HepG2 (cell line): ENCODE results near the gene NELFB. TPM values are rescaled to one million over a fixed set of nuclear protein-coding genes. Genes with fewer than 3 reads are reported as not detected.

Source experiments
- AGO1 ChIP-seq: fragments of 200-400 bp; formaldehyde crosslinking; IDR thresholded peaks from 2 replicates; pipeline ENCODE4 v1.6.1; 2017; ENCODE audit warnings: mild to moderate bottlenecking, low read depth, low read length, moderate library complexity; ENCODE audit not compliant: poor library complexity, severe bottlenecking
- FOXC1 ChIP-seq: sonication (generic); formaldehyde crosslinking; IDR thresholded peaks from 2 replicates; pipeline ENCODE4 v1.8.0; 2022; ENCODE audit warnings: mild to moderate bottlenecking, missing genetic modification reagents, borderline replicate concordance
- GATAD2A ChIP-seq: IDR thresholded peaks from 2 replicates; pipeline ENCODE4 v1.6.1; 2016
- HNF4A ChIP-seq: sonication (generic); formaldehyde crosslinking; IDR thresholded peaks from 2 replicates; pipeline ENCODE4 v1.4.0; 2020; ENCODE audit warnings: missing genetic modification reagents
- HNRNPL ChIP-seq: fragments of 200-400 bp; formaldehyde crosslinking; IDR thresholded peaks from 2 replicates; pipeline ENCODE4 v1.6.1; 2017; ENCODE audit warnings: mild to moderate bottlenecking, low read depth, low read length
- MLLT10 ChIP-seq: sonication (generic); formaldehyde crosslinking; IDR thresholded peaks from 2 replicates; pipeline ENCODE4 v1.4.0; 2020; ENCODE audit warnings: missing genetic modification reagents
- REXO4 ChIP-seq: sonication (generic); formaldehyde crosslinking; IDR thresholded peaks from 2 replicates; pipeline ENCODE4 v1.8.0; 2022; ENCODE audit warnings: missing genetic modification reagents, mild to moderate bottlenecking, borderline replicate concordance
- RFXANK ChIP-seq: IDR thresholded peaks from 2 replicates; pipeline ENCODE4 v1.6.1; 2016
- RXRA ChIP-seq: sonication (generic); formaldehyde crosslinking; IDR thresholded peaks from 2 replicates; pipeline ENCODE4 v1.5.1; 2020; ENCODE audit warnings: missing genetic modification reagents
- SP2 ChIP-seq: sonication (generic); formaldehyde crosslinking; IDR thresholded peaks from 2 replicates; pipeline ENCODE4 v1.5.1; 2020; ENCODE audit warnings: mild to moderate bottlenecking, missing genetic modification reagents
- TBX3 ChIP-seq: fragments of 450-650 bp; IDR thresholded peaks from 2 replicates; pipeline ENCODE4 v1.6.1; 2017; ENCODE audit warnings: antibody characterized with exemption, mild to moderate bottlenecking, inconsistent platforms, borderline replicate concordance
- ZBTB25 ChIP-seq: IDR thresholded peaks from 2 replicates; pipeline ENCODE4 v1.6.1; 2018; ENCODE audit warnings: missing genetic modification reagents
- ZNF354B ChIP-seq: sonication (generic); formaldehyde crosslinking; IDR thresholded peaks from 2 replicates; pipeline ENCODE4 v1.8.0; 2022; ENCODE audit warnings: mild to moderate bottlenecking, missing genetic modification reagents
- ZNF563 ChIP-seq: sonication (generic); formaldehyde crosslinking; IDR thresholded peaks from 2 replicates; pipeline ENCODE4 v1.8.0; 2022; ENCODE audit warnings: mild to moderate bottlenecking, moderate library complexity, missing genetic modification reagents
- polyA plus RNA-seq, 8 experiments: library from polyadenylated mRNA; depleted of rRNA in 3 of 8; stranded (reverse) in 7 of 8; unstranded in 1 of 8; fragments of >200 nt; fragmentation: Illumina TruSeq in 4 of 8; extraction: Trizol in 4 of 8; gene quantifications; 2 replicates each; pipeline versions ENCODE4 v1.2.1 to v1.2.3, GENCODE V29; 2011 to 2016; ENCODE audit warnings: low read depth in 4 of 8, missing spikeins in 1 of 8, mixed read lengths in 1 of 8; ENCODE audit not compliant: insufficient read depth in 1 of 8
- total RNA-seq, 5 experiments: library from RNA; depleted of rRNA; stranded (reverse); fragments of >200 nt; fragmentation: Illumina TruSeq; extraction: Trizol; gene quantifications; 2 replicates each; pipeline ENCODE4 v1.2.3, GENCODE V29; 2016; ENCODE audit warnings: low read depth in 1 of 5
- TF ChIP-seq, protein P1 (sequence below): sonication (generic); formaldehyde crosslinking; IDR thresholded peaks from 2 replicates; pipeline ENCODE4 v1.4.0; 2020; ENCODE audit warnings: missing genetic modification reagents
- TF ChIP-seq, protein P2 (sequence below): sonication (generic); formaldehyde crosslinking; IDR thresholded peaks from 2 replicates; pipeline ENCODE4 v1.4.0; 2020; ENCODE audit warnings: missing genetic modification reagents
- TF ChIP-seq, protein P3 (sequence below): sonication (generic); formaldehyde crosslinking; IDR thresholded peaks from 2 replicates; pipeline ENCODE4 v1.4.0; 2020; ENCODE audit warnings: missing genetic modification reagents

Gene NELFB
- total and polyA plus RNA-seq, 2 of the 13 experiments (the other 11 are each of a cell fraction or from before 2014, with no cell fraction given), result 26.5 to 45.8 TPM

DNA sequence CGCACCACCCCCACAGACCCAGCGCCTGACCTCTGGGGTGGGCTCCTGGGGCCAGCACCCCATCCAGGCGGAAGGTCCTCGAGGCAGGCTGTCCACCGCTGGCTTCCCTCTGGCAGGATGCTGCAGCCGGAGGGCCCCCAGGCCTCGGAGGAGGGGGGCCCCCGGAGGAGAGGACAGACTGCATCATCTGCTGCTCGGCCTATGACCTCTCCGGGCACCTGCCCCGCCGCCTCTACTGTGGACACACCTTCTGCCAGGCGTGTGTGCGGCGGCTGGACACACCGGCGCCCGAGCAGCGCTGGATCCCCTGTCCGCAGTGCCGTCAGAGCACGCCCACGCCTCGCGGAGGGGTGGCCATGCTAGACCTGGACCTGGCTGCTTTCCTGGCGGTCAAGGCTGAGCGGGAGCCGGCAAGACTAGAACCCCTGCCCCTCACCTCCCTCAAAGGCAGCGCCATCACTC is 26.6 kb upstream of the NELFB start (continued):
- TF ChIP-seq, protein P1, sequence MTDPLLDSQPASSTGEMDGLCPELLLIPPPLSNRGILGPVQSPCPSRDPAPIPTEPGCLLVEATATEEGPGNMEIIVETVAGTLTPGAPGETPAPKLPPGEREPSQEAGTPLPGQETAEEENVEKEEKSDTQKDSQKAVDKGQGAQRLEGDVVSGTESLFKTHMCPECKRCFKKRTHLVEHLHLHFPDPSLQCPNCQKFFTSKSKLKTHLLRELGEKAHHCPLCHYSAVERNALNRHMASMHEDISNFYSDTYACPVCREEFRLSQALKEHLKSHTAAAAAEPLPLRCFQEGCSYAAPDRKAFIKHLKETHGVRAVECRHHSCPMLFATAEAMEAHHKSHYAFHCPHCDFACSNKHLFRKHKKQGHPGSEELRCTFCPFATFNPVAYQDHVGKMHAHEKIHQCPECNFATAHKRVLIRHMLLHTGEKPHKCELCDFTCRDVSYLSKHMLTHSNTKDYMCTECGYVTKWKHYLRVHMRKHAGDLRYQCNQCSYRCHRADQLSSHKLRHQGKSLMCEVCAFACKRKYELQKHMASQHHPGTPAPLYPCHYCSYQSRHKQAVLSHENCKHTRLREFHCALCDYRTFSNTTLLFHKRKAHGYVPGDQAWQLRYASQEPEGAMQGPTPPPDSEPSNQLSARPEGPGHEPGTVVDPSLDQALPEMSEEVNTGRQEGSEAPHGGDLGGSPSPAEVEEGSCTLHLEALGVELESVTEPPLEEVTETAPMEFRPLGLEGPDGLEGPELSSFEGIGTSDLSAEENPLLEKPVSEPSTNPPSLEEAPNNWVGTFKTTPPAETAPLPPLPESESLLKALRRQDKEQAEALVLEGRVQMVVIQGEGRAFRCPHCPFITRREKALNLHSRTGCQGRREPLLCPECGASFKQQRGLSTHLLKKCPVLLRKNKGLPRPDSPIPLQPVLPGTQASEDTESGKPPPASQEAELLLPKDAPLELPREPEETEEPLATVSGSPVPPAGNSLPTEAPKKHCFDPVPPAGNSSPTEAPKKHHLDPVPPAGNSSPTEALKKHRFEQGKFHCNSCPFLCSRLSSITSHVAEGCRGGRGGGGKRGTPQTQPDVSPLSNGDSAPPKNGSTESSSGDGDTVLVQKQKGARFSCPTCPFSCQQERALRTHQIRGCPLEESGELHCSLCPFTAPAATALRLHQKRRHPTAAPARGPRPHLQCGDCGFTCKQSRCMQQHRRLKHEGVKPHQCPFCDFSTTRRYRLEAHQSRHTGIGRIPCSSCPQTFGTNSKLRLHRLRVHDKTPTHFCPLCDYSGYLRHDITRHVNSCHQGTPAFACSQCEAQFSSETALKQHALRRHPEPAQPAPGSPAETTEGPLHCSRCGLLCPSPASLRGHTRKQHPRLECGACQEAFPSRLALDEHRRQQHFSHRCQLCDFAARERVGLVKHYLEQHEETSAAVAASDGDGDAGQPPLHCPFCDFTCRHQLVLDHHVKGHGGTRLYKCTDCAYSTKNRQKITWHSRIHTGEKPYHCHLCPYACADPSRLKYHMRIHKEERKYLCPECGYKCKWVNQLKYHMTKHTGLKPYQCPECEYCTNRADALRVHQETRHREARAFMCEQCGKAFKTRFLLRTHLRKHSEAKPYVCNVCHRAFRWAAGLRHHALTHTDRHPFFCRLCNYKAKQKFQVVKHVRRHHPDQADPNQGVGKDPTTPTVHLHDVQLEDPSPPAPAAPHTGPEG (CRISPR knock-in tag), result 0 out of 2 replicates have a peak, but pooled peaks have one; percentile 2
- TF ChIP-seq HNRNPL (peak; percentile 55; the same call in 1 of the 2 replicates), TBX3 (no peak), ZBTB25 (CRISPR knock-in tag) (no peak), MLLT10 (no peak), GATAD2A (CRISPR knock-in tag) (0 out of 2 replicates have a peak, but pooled peaks have one; percentile 16), FOXC1 (CRISPR knock-in tag) (no peak), REXO4 (CRISPR knock-in tag) (no peak), ZNF563 (CRISPR knock-in tag) (no peak), ZNF354B (CRISPR knock-in tag) (0 out of 2 replicates have a peak, but pooled peaks have one; percentile 29), RFXANK (CRISPR knock-in tag) (no peak), SP2 (0 out of 2 replicates have a peak, but pooled peaks have one; percentile 48), AGO1 (peak; percentile 98), HNF4A (no peak), RXRA (CRISPR knock-in tag) (peak; percentile 60)
- TF ChIP-seq, protein P2, sequence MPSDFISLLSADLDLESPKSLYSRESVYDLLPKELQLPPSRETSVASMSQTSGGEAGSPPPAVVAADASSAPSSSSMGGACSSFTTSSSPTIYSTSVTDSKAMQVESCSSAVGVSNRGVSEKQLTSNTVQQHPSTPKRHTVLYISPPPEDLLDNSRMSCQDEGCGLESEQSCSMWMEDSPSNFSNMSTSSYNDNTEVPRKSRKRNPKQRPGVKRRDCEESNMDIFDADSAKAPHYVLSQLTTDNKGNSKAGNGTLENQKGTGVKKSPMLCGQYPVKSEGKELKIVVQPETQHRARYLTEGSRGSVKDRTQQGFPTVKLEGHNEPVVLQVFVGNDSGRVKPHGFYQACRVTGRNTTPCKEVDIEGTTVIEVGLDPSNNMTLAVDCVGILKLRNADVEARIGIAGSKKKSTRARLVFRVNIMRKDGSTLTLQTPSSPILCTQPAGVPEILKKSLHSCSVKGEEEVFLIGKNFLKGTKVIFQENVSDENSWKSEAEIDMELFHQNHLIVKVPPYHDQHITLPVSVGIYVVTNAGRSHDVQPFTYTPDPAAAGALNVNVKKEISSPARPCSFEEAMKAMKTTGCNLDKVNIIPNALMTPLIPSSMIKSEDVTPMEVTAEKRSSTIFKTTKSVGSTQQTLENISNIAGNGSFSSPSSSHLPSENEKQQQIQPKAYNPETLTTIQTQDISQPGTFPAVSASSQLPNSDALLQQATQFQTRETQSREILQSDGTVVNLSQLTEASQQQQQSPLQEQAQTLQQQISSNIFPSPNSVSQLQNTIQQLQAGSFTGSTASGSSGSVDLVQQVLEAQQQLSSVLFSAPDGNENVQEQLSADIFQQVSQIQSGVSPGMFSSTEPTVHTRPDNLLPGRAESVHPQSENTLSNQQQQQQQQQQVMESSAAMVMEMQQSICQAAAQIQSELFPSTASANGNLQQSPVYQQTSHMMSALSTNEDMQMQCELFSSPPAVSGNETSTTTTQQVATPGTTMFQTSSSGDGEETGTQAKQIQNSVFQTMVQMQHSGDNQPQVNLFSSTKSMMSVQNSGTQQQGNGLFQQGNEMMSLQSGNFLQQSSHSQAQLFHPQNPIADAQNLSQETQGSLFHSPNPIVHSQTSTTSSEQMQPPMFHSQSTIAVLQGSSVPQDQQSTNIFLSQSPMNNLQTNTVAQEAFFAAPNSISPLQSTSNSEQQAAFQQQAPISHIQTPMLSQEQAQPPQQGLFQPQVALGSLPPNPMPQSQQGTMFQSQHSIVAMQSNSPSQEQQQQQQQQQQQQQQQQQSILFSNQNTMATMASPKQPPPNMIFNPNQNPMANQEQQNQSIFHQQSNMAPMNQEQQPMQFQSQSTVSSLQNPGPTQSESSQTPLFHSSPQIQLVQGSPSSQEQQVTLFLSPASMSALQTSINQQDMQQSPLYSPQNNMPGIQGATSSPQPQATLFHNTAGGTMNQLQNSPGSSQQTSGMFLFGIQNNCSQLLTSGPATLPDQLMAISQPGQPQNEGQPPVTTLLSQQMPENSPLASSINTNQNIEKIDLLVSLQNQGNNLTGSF (CRISPR knock-in tag), result no peak
- TF ChIP-seq, protein P3, sequence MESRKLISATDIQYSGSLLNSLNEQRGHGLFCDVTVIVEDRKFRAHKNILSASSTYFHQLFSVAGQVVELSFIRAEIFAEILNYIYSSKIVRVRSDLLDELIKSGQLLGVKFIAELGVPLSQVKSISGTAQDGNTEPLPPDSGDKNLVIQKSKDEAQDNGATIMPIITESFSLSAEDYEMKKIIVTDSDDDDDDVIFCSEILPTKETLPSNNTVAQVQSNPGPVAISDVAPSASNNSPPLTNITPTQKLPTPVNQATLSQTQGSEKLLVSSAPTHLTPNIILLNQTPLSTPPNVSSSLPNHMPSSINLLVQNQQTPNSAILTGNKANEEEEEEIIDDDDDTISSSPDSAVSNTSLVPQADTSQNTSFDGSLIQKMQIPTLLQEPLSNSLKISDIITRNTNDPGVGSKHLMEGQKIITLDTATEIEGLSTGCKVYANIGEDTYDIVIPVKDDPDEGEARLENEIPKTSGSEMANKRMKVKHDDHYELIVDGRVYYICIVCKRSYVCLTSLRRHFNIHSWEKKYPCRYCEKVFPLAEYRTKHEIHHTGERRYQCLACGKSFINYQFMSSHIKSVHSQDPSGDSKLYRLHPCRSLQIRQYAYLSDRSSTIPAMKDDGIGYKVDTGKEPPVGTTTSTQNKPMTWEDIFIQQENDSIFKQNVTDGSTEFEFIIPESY (CRISPR knock-in tag), result peak; percentile 9; the same call in 1 of the 2 replicates
